OCI-LY1 (cell line): ENCODE measurements around the gene YPEL5.

Source experiments
- EZH2 ChIP-seq: fragments of 200-600 bp; sonication (generic), shearing (Covaris generic); IDR thresholded peaks from 2 replicates; pipeline ENCODE4 v1.8.0; 2017; ENCODE audit warnings: borderline replicate concordance, mixed run types, mild to moderate bottlenecking, antibody characterized with exemption, low read length, moderate library complexity, mixed read lengths
- TF ChIP-seq, protein P1 (sequence below): fragments of 200-600 bp; sonication (generic), shearing (Covaris generic); IDR thresholded peaks from 2 replicates; pipeline ENCODE4 v1.5.1; 2017; ENCODE audit warnings: mild to moderate bottlenecking, antibody characterized with exemption, low read length, moderate library complexity, mixed read lengths

DNA sequence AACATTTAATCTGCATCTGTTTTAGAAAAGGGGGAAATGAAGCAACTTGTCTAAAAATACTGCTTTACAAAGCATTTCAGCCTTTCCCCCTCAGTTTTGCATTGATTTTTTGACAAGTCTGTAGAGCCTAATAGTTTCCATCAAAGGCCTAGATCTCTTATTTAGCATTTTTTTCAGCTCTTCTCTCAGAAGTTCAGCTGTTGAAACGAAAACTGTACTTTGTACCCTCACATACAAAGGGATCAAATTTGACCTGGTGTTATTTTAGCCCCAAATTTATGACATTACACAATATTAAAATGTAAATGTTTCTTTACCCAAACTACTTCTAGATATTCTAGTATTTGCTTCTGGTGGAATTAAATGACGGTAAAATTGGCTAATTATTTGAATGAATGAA, 13.0 kb downstream of the YPEL5 start:
- TF ChIP-seq, protein P1, sequence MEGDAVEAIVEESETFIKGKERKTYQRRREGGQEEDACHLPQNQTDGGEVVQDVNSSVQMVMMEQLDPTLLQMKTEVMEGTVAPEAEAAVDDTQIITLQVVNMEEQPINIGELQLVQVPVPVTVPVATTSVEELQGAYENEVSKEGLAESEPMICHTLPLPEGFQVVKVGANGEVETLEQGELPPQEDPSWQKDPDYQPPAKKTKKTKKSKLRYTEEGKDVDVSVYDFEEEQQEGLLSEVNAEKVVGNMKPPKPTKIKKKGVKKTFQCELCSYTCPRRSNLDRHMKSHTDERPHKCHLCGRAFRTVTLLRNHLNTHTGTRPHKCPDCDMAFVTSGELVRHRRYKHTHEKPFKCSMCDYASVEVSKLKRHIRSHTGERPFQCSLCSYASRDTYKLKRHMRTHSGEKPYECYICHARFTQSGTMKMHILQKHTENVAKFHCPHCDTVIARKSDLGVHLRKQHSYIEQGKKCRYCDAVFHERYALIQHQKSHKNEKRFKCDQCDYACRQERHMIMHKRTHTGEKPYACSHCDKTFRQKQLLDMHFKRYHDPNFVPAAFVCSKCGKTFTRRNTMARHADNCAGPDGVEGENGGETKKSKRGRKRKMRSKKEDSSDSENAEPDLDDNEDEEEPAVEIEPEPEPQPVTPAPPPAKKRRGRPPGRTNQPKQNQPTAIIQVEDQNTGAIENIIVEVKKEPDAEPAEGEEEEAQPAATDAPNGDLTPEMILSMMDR = no peak
- no peak for TF ChIP-seq EZH2
